Neural cell (in vitro differentiated cells): ENCODE results near the gene DNAH7. TPM values are rescaled to one million over a fixed set of nuclear protein-coding genes. Genes with fewer than 3 reads are reported as not detected.

Experiments used
- H2AFZ ChIP-seq: fragments of 200-600, 300-800 bp; sonication (generic), shearing (Covaris generic); 2 replicates; pipeline ENCODE4 v1.6.0; 2014; ENCODE audit warnings: low read depth, mild to moderate bottlenecking, antibody characterized with exemption, low read length, moderate library complexity
- H3F3A ChIP-seq: fragments of 200-600 bp; shearing (Covaris generic); 2 replicates; pipeline ENCODE4 v1.6.1; 2016; ENCODE audit warnings: mild to moderate bottlenecking, moderate library complexity, mixed read lengths, antibody characterized with exemption, low read length; ENCODE audit not compliant: insufficient read depth, poor library complexity, severe bottlenecking
- H3K27ac ChIP-seq: fragments of 200-600, 300-800 bp; sonication (generic), shearing (Covaris generic); 2 replicates; pipeline ENCODE4 v1.5.1; 2014; ENCODE audit warnings: mild to moderate bottlenecking, low read length, moderate library complexity
- H3K27me3 ChIP-seq: fragments of 300-800, 200-600 bp; sonication (generic), shearing (Covaris generic); 2 replicates; pipeline ENCODE4 v1.6.0; 2014; ENCODE audit warnings: mild to moderate bottlenecking, low read depth, low read length, moderate library complexity; ENCODE audit not compliant: insufficient read depth
- H3K36me3 ChIP-seq: fragments of 300-800, 200-600 bp; sonication (generic), shearing (Covaris generic); 2 replicates; pipeline ENCODE4 v1.5.1; 2014; ENCODE audit warnings: mild to moderate bottlenecking, antibody characterized with exemption, low read length, moderate library complexity; ENCODE audit not compliant: insufficient read depth
- H3K4me2 ChIP-seq: fragments of 300-800, 200-600 bp; sonication (generic), shearing (Covaris generic); 2 replicates; pipeline ENCODE4 v1.6.0; 2014; ENCODE audit warnings: mild to moderate bottlenecking, low read length
- H3K4me3 ChIP-seq: fragments of 300-800, 200-600 bp; sonication (generic), shearing (Covaris generic); 2 replicates; pipeline ENCODE4 v1.5.1; 2014; ENCODE audit warnings: mild to moderate bottlenecking, low read length, moderate library complexity
- H3K79me2 ChIP-seq: fragments of 200-600 bp; shearing (Covaris generic); replicated peaks from 2 replicates; pipeline ENCODE4 v1.6.0; 2014; ENCODE audit warnings: mild to moderate bottlenecking, low read length, moderate library complexity; ENCODE audit not compliant: insufficient read depth
- H3K9ac ChIP-seq: fragments of 300-800, 200-600 bp; sonication (generic), shearing (Covaris generic); 2 replicates; pipeline ENCODE4 v1.6.1; 2016; ENCODE audit warnings: mild to moderate bottlenecking, low read length, mixed read lengths
- H3K9me2 ChIP-seq: fragments of 200-600 bp; shearing (Covaris generic); 2 replicates; pipeline ENCODE4 v1.6.1; 2016; ENCODE audit warnings: mild to moderate bottlenecking, low read length, mixed read lengths; ENCODE audit not compliant: insufficient read depth
- H3K9me3 ChIP-seq: fragments of 200-600, 300-800 bp; sonication (generic), shearing (Covaris generic); 2 replicates; pipeline ENCODE4 v1.6.1; 2016; ENCODE audit warnings: mild to moderate bottlenecking, mixed run types, low read length, moderate library complexity, mixed read lengths
- H4K20me1 ChIP-seq: fragments of 200-600 bp; shearing (Covaris generic); 2 replicates; pipeline ENCODE4 v1.6.1; 2016; ENCODE audit warnings: mild to moderate bottlenecking, mixed run types; ENCODE audit not compliant: insufficient read depth
- EP300 ChIP-seq: fragments of 450-650 bp; conservative IDR thresholded peaks from 2 replicates; pipeline ENCODE4 v1.6.1; 2014; ENCODE audit warnings: antibody characterized with exemption, mild to moderate bottlenecking, moderate library complexity; ENCODE audit not compliant: poor library complexity, severe bottlenecking
- EZH2 ChIP-seq: fragments of 200-600, 300-800 bp; shearing (Covaris generic), sonication (generic); IDR thresholded peaks from 2 replicates; pipeline ENCODE4 v1.6.1; 2014; ENCODE audit warnings: antibody characterized with exemption, low read length, borderline replicate concordance, mild to moderate bottlenecking; ENCODE audit not compliant: insufficient read depth, poor library complexity, severe bottlenecking
- MXI1 ChIP-seq: fragments of 450-650 bp; conservative IDR thresholded peaks from 2 replicates; pipeline ENCODE4 v1.6.1; 2014; ENCODE audit warnings: antibody characterized with exemption, mild to moderate bottlenecking; ENCODE audit not compliant: poor library complexity, severe bottlenecking
- POLR2AphosphoS5 ChIP-seq: IDR thresholded peaks from 2 replicates; pipeline ENCODE4 v1.6.1; 2012
- RAD21 ChIP-seq: fragments of 450-650 bp; conservative IDR thresholded peaks from 2 replicates; pipeline ENCODE4 v1.6.1; 2014; ENCODE audit warnings: antibody characterized with exemption, mild to moderate bottlenecking, moderate library complexity
- SMC3 ChIP-seq: fragments of 450-650 bp; conservative IDR thresholded peaks from 2 replicates; pipeline ENCODE4 v1.6.1; 2014; ENCODE audit warnings: antibody characterized with exemption, mild to moderate bottlenecking, moderate library complexity; ENCODE audit not compliant: poor library complexity
- TAF1 ChIP-seq: IDR thresholded peaks from 2 replicates; pipeline ENCODE4 v1.6.1; 2012; ENCODE audit warnings: low read depth
- polyA plus RNA-seq: library from polyadenylated mRNA; depleted of rRNA; stranded (reverse); fragments of >200 nt; gene quantifications from 2 replicates; pipeline ENCODE4 v1.2.3, GENCODE V29; 2014
- TF ChIP-seq, protein P1 (sequence below): IDR thresholded peaks from 2 replicates; pipeline ENCODE4 v1.6.1; 2012; ENCODE audit warnings: borderline replicate concordance
- TF ChIP-seq, protein P2 (sequence below): fragments of 450-650 bp; IDR thresholded peaks from 2 replicates; pipeline ENCODE4 v1.5.1; 2014; ENCODE audit warnings: antibody characterized with exemption, mild to moderate bottlenecking, moderate library complexity; ENCODE audit not compliant: poor library complexity, severe bottlenecking

DNAH7 gene
- polyA plus RNA-seq, 1 donor from 2014 or later = 0.67 TPM

DNA sequence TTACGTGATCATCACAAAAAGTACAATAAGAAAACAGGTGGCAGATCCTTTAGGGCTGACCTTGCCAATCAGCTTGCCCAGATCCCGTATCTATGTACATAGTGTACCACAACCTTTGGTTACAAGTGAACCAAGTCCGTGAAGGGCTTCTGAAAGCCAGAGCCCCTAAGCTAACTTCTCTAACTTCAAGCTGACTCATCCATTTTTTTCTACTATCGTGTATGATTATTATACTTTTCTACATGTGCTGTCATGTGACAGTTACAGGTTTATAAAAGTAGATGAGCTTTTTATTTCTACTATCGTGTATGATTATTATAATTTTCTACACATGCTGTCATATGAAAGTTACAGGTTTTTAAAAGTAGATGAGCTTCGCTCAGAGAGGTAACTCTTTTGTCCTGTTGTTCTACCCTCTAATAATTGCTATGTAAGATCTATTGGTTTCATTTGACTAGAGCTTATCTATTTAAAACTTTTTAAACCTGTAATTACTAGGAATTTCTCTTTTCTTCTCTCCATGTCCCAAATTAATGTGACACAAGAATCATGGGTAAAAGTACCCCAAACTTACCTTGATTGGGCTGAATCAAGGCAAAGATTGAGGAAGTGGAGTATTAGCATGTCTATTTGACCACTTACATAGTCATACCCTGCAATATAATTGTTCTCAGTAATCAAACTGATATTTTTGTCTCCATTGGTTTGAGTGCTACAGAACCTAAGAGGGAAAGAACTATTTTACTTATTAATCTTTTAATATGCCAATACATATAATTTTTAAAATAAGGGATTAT, 29.4 kb upstream of the DNAH7 start:
- Histone ChIP-seq H3K27ac (no peak overlapping the region), H3K9me3 (no peaks in the 10 kb centered on the region), H3K79me2 (no peaks in the 10 kb centered on the region), H3F3A (no peaks in the 10 kb centered on the region), H3K9ac (no peak overlapping the region), H3K4me2 (no peak overlapping the region), H3K36me3 (no peaks in the 10 kb centered on the region), H3K9me2 (no peaks in the 10 kb centered on the region), H3K4me3 (no peak overlapping the region), H4K20me1 (no peaks in the 10 kb centered on the region), H3K27me3 (no peaks in the 10 kb centered on the region), H2AFZ (no peak overlapping the region)
- TF ChIP-seq SMC3 (no peak), TAF1 (no peak), RAD21 (no peak), EZH2 (no peak), EP300 (no peak), MXI1 (no peak), POLR2AphosphoS5 (no peak)
- TF ChIP-seq, protein P1, sequence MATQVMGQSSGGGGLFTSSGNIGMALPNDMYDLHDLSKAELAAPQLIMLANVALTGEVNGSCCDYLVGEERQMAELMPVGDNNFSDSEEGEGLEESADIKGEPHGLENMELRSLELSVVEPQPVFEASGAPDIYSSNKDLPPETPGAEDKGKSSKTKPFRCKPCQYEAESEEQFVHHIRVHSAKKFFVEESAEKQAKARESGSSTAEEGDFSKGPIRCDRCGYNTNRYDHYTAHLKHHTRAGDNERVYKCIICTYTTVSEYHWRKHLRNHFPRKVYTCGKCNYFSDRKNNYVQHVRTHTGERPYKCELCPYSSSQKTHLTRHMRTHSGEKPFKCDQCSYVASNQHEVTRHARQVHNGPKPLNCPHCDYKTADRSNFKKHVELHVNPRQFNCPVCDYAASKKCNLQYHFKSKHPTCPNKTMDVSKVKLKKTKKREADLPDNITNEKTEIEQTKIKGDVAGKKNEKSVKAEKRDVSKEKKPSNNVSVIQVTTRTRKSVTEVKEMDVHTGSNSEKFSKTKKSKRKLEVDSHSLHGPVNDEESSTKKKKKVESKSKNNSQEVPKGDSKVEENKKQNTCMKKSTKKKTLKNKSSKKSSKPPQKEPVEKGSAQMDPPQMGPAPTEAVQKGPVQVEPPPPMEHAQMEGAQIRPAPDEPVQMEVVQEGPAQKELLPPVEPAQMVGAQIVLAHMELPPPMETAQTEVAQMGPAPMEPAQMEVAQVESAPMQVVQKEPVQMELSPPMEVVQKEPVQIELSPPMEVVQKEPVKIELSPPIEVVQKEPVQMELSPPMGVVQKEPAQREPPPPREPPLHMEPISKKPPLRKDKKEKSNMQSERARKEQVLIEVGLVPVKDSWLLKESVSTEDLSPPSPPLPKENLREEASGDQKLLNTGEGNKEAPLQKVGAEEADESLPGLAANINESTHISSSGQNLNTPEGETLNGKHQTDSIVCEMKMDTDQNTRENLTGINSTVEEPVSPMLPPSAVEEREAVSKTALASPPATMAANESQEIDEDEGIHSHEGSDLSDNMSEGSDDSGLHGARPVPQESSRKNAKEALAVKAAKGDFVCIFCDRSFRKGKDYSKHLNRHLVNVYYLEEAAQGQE = no peak
- TF ChIP-seq, protein P2, sequence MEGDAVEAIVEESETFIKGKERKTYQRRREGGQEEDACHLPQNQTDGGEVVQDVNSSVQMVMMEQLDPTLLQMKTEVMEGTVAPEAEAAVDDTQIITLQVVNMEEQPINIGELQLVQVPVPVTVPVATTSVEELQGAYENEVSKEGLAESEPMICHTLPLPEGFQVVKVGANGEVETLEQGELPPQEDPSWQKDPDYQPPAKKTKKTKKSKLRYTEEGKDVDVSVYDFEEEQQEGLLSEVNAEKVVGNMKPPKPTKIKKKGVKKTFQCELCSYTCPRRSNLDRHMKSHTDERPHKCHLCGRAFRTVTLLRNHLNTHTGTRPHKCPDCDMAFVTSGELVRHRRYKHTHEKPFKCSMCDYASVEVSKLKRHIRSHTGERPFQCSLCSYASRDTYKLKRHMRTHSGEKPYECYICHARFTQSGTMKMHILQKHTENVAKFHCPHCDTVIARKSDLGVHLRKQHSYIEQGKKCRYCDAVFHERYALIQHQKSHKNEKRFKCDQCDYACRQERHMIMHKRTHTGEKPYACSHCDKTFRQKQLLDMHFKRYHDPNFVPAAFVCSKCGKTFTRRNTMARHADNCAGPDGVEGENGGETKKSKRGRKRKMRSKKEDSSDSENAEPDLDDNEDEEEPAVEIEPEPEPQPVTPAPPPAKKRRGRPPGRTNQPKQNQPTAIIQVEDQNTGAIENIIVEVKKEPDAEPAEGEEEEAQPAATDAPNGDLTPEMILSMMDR = no peak

DNA sequence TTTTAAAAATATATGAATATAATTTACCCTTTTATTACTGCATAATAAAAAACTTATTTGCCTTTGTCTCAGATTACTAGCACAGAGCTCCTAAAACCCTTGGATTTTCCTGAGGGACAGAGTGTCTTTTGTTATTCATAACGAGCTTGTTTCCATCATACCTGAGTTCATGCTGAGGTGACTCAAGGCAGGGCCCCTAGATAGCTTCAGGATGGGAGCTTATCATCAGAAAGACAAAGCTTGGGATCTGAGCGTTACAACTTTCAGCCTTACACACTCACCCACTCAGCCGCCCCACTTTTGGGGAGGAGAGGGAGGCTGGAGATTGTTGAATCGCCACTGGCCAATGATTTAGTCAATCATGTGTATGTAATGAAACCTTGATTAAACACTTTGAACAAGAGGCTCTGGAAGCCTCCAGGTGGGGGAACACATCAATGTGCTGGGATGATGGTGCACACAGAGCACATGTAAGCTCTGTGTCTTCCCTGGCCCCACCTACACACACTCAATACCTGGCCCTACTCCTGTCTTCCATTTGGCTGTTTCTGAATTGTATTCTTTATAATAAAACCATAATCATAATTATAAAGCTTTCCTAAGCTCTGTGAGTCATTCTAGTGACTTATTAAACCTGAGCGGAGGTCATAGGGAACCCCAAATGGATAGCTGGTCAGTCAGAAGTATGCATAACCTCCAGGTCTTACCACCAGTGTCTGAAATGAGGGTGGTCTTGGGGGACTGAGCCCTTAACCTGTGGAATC, 28.5 kb upstream of the DNAH7 start:
- no peak overlapping the region for H3K4me3 ChIP-seq
- H3F3A ChIP-seq = no peaks in the 10 kb centered on the region
- TF ChIP-seq EZH2 = no peak
- TF ChIP-seq EP300 = no peak
- no peak for TF ChIP-seq RAD21
- no peaks in the 10 kb centered on the region for H3K9me2 ChIP-seq
- H3K36me3 ChIP-seq = no peaks in the 10 kb centered on the region
- no peak overlapping the region for H3K4me2 ChIP-seq
- H4K20me1 ChIP-seq = no peaks in the 10 kb centered on the region
- no peaks in the 10 kb centered on the region for H3K27me3 ChIP-seq
- no peaks in the 10 kb centered on the region for H3K79me2 ChIP-seq
- no peak overlapping the region for H2AFZ ChIP-seq
- H3K9me3 ChIP-seq = no peaks in the 10 kb centered on the region
- no peak overlapping the region for H3K9ac ChIP-seq
- H3K27ac ChIP-seq = no peak overlapping the region
